GM12878 (cell line): ENCODE results near the gene SEPTIN1. TPM values are rescaled to one million over a fixed set of nuclear protein-coding genes. Genes with fewer than 3 reads are reported as not detected.
"Not testable (repeated sequence)": the region's sequence is repeated elsewhere in the genome, so short reads cannot be mapped to it uniquely, and the experiment has no call there.

ENCODE experiments used
- ATAC-seq: fragments of 200-7000 bp; cut with Tn5 transposase; 3 replicates; pipeline ENCODE4 v1.9.1; 2020; ENCODE audit warnings: mild to moderate bottlenecking, moderate library complexity
- BruUV-seq: library from RNA; stranded (reverse); fragments of 400-500 nt; replicated peaks from 2 replicates; lab custom pipeline; 2021; lab: Mats Ljungman, UMichigan
- CTCF ChIA-PET: fragments of 300-600 bp; sonication (Branson Sonifier 250); formaldehyde crosslinking; extraction: SDS; loops from one replicate; lab custom pipeline; 2021; ENCODE audit warnings: inconsistent platforms; lab: Yijun Ruan, JAX
- POLR2A ChIA-PET: fragments of 350-600 bp; formaldehyde crosslinking; extraction: SDS; loops from one replicate; lab custom pipeline; 2021; ENCODE audit warnings: inconsistent platforms; lab: Charles Lee
- RAD21 ChIA-PET: fragments of 300-600 bp; sonication (Branson Sonifier 250); formaldehyde crosslinking; loops from one replicate; lab custom pipeline; 2023; ENCODE audit warnings: antibody characterized with exemption; ENCODE audit not compliant: unreplicated experiment; lab: Charles Lee
- SMC1A ChIA-PET: fragments of 300-600 bp; sonication (Branson Sonifier 250); formaldehyde crosslinking; loops from one replicate; lab custom pipeline; 2023; ENCODE audit not compliant: unreplicated experiment, uncharacterized antibody; lab: Charles Lee
- DNase-seq: peaks from one replicate; pipeline ENCODE4 v3.0.0-alpha.2; 2011; ENCODE audit warnings: low read depth, low spot score
- FAIRE-seq: peaks from 3 replicates; lab custom pipeline; 2011; peaks lifted over from hg19 to GRCh38; lab: Jason Lieb, UNC
- H2AFZ ChIP-seq: 2 replicates; pipeline ENCODE4 v1.6.0; 2011; ENCODE audit warnings: low read depth, low read length, control low read depth; ENCODE audit not compliant: control insufficient read depth
- H3K27ac ChIP-seq: 2 replicates; pipeline ENCODE4 v1.5.1; 2011; ENCODE audit warnings: control low read depth; ENCODE audit not compliant: control insufficient read depth, insufficient read depth
- H3K27me3 ChIP-seq, 2 experiments: replicated peaks in 1 of 2; 2 replicates each; pipeline versions ENCODE4 v1.6.0 to v1.6.1; 2011; ENCODE audit warnings: low read length in 1 of 2; ENCODE audit not compliant: control insufficient read depth in 2 of 2, insufficient read depth in 2 of 2
- H3K36me3 ChIP-seq, 2 experiments: 2 replicates each; pipeline ENCODE4 v1.5.1; 2011; ENCODE audit warnings: low read length in 1 of 2; ENCODE audit not compliant: control insufficient read depth in 2 of 2, insufficient read depth in 2 of 2
- H3K4me1 ChIP-seq: 2 replicates; pipeline ENCODE4 v1.6.1; 2011; ENCODE audit warnings: mild to moderate bottlenecking, low read length, moderate library complexity, mixed read lengths; ENCODE audit not compliant: control insufficient read depth, insufficient read depth
- H3K4me2 ChIP-seq: 2 replicates; pipeline ENCODE4 v1.6.0; 2011; ENCODE audit warnings: control low read depth; ENCODE audit not compliant: control insufficient read depth, insufficient read depth
- H3K4me3 ChIP-seq: fragments of 200-600 bp; sonication (generic); 2 replicates; pipeline ENCODE4 v1.5.1; 2016
- H3K79me2 ChIP-seq: 2 replicates; pipeline ENCODE4 v1.6.0; 2011; ENCODE audit warnings: low read length; ENCODE audit not compliant: control insufficient read depth, insufficient read depth
- H3K9ac ChIP-seq: 2 replicates; pipeline ENCODE4 v1.8.0; 2011; ENCODE audit warnings: low read length, control low read depth, mixed read lengths; ENCODE audit not compliant: control insufficient read depth, insufficient read depth
- H3K9me3 ChIP-seq: replicated peaks from 3 replicates; pipeline ENCODE4 v1.5.1; 2011; ENCODE audit warnings: mild to moderate bottlenecking, low read length; ENCODE audit not compliant: control insufficient read depth, insufficient read depth
- H4K20me1 ChIP-seq: 2 replicates; pipeline ENCODE4 v1.6.0; 2011; ENCODE audit not compliant: control insufficient read depth, insufficient read depth
- WGBS: methylation state at CpG from one replicate; pipeline ENCODE4 v1.1.6; 2016; ENCODE audit warnings: low lambda C conversion rate; ENCODE audit not compliant: insufficient replicate concordance, insufficient coverage; ENCODE audit errors: missing lambda C conversion rate; 5-methylcytosine and 5-hydroxymethylcytosine counted together
- in situ Hi-C: fragments of 300-500 bp; cut with MboI; formaldehyde crosslinking; loops from 9 replicates; pipeline ENCODE4 v1.14.3; 2018; ENCODE audit warnings: mixed read lengths
- intact Hi-C: fragments of 100-400 bp; cut with micrococcal nuclease; formaldehyde crosslinking; loops from one replicate; pipeline ENCODE4 v1.14.2; 2022; ENCODE audit not compliant: unreplicated experiment
- polyA plus RNA-seq, 11 experiments: library from polyadenylated mRNA; depleted of rRNA in 4 of 11; unstranded in 6 of 11; stranded (reverse) in 5 of 11; fragments of >200 nt; fragmentation: Nextera tagmentation in 4 of 11; fragmentation: Illumina TruSeq in 1 of 11; extraction: Ambion mirVana in 4 of 11; extraction: Trizol in 1 of 11; gene quantifications; 1 replicate in 1 of 11; 2 replicates in 10 of 11; pipeline versions ENCODE4 v1.2.1 to v1.2.3, GENCODE V29; 2011 to 2016; ENCODE audit warnings: inconsistent platforms in 2 of 11, missing spikeins in 2 of 11, low read depth in 1 of 11
- total RNA-seq, 4 experiments: library from RNA; depleted of rRNA in 3 of 4; stranded (reverse); fragments of >200 nt in 3 of 4; fragmentation: Illumina TruSeq in 1 of 4; extraction: Trizol in 1 of 4; gene quantifications; 2 replicates each; pipeline versions ENCODE4 v1.2.1 to v1.2.3, GENCODE V29; 2013 to 2021

The SEPTIN1 gene
- total and polyA plus RNA-seq, 10 of the 15 experiments (the other 5 are each of a cell fraction or from before 2014, with no cell fraction given): 2.8 to 153 (median 94.1) TPM

GRCh38 chr16:30338715-30339114 lies 43.6 kb downstream of the SEPTIN1 start:
- 97% methylated on average over 3 of the region's 5 CpGs for WGBS
- SMC1A ChIA-PET, H3K4me1 ChIP-seq, intact Hi-C loops, H3K4me2 ChIP-seq, H2AFZ ChIP-seq, FAIRE-seq, H3K4me3 ChIP-seq, CTCF ChIA-PET, H3K9me3 ChIP-seq, RAD21 ChIA-PET, BruUV-seq, in situ Hi-C loops, POLR2A ChIA-PET, H3K36me3 ChIP-seq, H3K27me3 ChIP-seq, H3K9ac ChIP-seq, DNase-seq, ATAC-seq, H4K20me1 ChIP-seq, H3K79me2 ChIP-seq, H3K27ac ChIP-seq: not testable (repeated sequence)

- CTCF ChIA-PET, H3K9me3 ChIP-seq, H3K9ac ChIP-seq, FAIRE-seq, H3K27ac ChIP-seq, H3K4me1 ChIP-seq, intact Hi-C loops, ATAC-seq, H3K4me2 ChIP-seq, H3K27me3 ChIP-seq, BruUV-seq, DNase-seq, SMC1A ChIA-PET, H3K79me2 ChIP-seq, RAD21 ChIA-PET, H4K20me1 ChIP-seq, POLR2A ChIA-PET, H3K36me3 ChIP-seq, H3K4me3 ChIP-seq, H2AFZ ChIP-seq, in situ Hi-C loops: not testable (repeated sequence)
- 76% methylated on average over 10 of the region's 10 CpGs for WGBS
These were observed 44.4 kb downstream of the SEPTIN1 start for GRCh38 chr16:30337964-30338357.
